ENCODE measurements around the gene RBFOX1. TPM values are rescaled to one million over a fixed set of nuclear protein-coding genes. Genes with fewer than 3 reads are reported as not detected.

RBFOX1 gene
- total RNA-seq, 3 donors from 2014 or later, result 4.1 to 7.7 (median 5.1) TPM

GRCh38 chr16:7324321-7324720 is 8.3 kb upstream of the RBFOX1 start:
- Histone ChIP-seq H3K36me3 (ENCODE audit: low read depth) (no peaks in the 10 kb centered on the region), H3K4me3 (no peak overlapping the region), H3K4me1 (ENCODE audit: low read depth) (no peaks in the 10 kb centered on the region), H3K9me3 (no peaks in the 10 kb centered on the region)
- TF ChIP-seq, protein P1, sequence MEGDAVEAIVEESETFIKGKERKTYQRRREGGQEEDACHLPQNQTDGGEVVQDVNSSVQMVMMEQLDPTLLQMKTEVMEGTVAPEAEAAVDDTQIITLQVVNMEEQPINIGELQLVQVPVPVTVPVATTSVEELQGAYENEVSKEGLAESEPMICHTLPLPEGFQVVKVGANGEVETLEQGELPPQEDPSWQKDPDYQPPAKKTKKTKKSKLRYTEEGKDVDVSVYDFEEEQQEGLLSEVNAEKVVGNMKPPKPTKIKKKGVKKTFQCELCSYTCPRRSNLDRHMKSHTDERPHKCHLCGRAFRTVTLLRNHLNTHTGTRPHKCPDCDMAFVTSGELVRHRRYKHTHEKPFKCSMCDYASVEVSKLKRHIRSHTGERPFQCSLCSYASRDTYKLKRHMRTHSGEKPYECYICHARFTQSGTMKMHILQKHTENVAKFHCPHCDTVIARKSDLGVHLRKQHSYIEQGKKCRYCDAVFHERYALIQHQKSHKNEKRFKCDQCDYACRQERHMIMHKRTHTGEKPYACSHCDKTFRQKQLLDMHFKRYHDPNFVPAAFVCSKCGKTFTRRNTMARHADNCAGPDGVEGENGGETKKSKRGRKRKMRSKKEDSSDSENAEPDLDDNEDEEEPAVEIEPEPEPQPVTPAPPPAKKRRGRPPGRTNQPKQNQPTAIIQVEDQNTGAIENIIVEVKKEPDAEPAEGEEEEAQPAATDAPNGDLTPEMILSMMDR (IDR thresholded peaks at IDR 0.05), result no peak
- DNase-seq (no peak), ATAC-seq (no peak)
- intact Hi-C loops (cut with DNase I, micrococcal nuclease), result no loop called here

- intact Hi-C loops (cut with DNase I, micrococcal nuclease), result no loop called here
- Histone ChIP-seq H3K4me1 (ENCODE audit: low read depth) (no peaks in the 10 kb centered on the region), H3K9me3 (no peaks in the 10 kb centered on the region), H3K4me3 (no peak overlapping the region), H3K36me3 (ENCODE audit: low read depth) (no peaks in the 10 kb centered on the region)
- TF ChIP-seq, protein P1 (IDR thresholded peaks at IDR 0.05), result no peak
- no peak for DNase-seq
- no peak for ATAC-seq
Observed at GRCh38 chr16:7325834-7326233, 6.8 kb upstream of the RBFOX1 start.

DNA sequence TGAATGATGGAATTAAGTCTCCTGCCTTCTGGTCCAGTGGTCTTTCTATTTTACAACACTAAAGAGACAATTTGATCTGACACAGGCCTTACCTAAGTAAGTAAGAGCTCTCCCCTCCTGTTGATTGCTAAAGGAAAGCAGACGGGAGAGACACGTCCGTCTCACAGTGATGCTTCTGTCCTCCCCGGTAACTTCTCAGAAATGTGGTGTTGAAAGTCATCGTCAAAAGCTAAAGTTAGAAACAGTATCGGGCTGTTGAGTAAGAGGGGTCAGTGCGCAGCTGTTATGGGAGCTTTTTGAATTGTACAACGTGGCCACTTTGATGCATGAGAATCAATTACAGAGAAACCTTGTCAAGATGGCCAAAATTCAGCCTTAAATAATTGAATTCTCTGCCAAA is 1.9 kb upstream of the RBFOX1 start:
- no peak for DNase-seq
- ATAC-seq, result no peak
- TF ChIP-seq, protein P1 (IDR thresholded peaks at IDR 0.05), result no peak
- no peaks in the 10 kb centered on the region for H3K4me1 ChIP-seq (ENCODE audit: low read depth)
- H3K9me3 ChIP-seq, result no peaks in the 10 kb centered on the region
- H3K4me3 ChIP-seq, result no peak overlapping the region
- intact Hi-C loops (cut with DNase I, micrococcal nuclease), result no loop called here
- H3K36me3 ChIP-seq (ENCODE audit: low read depth), result no peaks in the 10 kb centered on the region

DNA sequence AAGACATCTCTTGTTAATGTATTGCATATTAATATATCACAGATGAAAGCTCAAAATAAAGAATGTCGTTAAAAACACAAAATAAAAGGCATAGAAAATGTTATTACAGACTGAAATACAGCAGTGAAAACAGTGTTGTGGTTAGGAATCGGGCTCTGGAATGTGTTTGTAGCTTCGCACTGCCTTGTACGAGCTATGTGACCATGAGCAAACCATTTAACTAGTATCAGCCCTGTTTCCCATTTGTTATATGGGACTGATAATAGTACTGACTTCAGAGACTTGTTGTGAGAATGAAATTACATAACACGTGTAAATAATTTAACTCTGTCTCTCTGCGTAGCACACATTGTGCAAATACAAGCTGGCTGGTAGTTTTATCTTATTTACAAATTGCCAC is 648 bp upstream of the RBFOX1 start:
- intact Hi-C loops (cut with DNase I, micrococcal nuclease), result no loop called here

GRCh38 chr16:7333180-7333725 is 608 bp downstream of the RBFOX1 start:
- intact Hi-C loops (cut with DNase I, micrococcal nuclease), result no loop called here
- TF ChIP-seq, protein P1 (IDR thresholded peaks at IDR 0.05), result no peak
- H3K36me3 ChIP-seq (ENCODE audit: low read depth), result no peaks in the 10 kb centered on the region
- H3K4me1 ChIP-seq (ENCODE audit: low read depth), result no peaks in the 10 kb centered on the region
- DNase-seq (no peak), ATAC-seq (no peak)
- H3K9me3 ChIP-seq, result no peaks in the 10 kb centered on the region
- H3K4me3 ChIP-seq, result no peak overlapping the region

More for the DNA sequence above, 648 bp upstream of the RBFOX1 start:
- ATAC-seq (no peak), DNase-seq (no peak)
- H3K4me3 ChIP-seq, result no peak overlapping the region
- no peaks in the 10 kb centered on the region for H3K9me3 ChIP-seq
- no peaks in the 10 kb centered on the region for H3K36me3 ChIP-seq (ENCODE audit: low read depth)
- TF ChIP-seq, protein P1 (IDR thresholded peaks at IDR 0.05), result no peak
- H3K4me1 ChIP-seq (ENCODE audit: low read depth), result no peaks in the 10 kb centered on the region
